Suprapubic skin (tissue), 4 donors: ENCODE data around the gene NPDC1. TPM values are rescaled to one million over a fixed set of nuclear protein-coding genes. Genes with fewer than 3 reads are reported as not detected.

Experiments
- DNase-seq, 2 donors: peaks; one replicate each; pipeline ENCODE4 v3.0.0-alpha.2; 2019; ENCODE audit warnings: low spot score in 2 of 2
- H3K27ac ChIP-seq: fragments of 200-600 bp; sonication (generic); one replicate; pipeline ENCODE4 v1.5.1; 2019
- H3K27me3 ChIP-seq: fragments of 200-600 bp; sonication (generic); one replicate; pipeline ENCODE4 v1.5.1; 2019
- H3K36me3 ChIP-seq: fragments of 200-600 bp; sonication (generic); one replicate; pipeline ENCODE4 v1.5.1; 2019
- H3K4me1 ChIP-seq: fragments of 200-600 bp; sonication (generic); one replicate; pipeline ENCODE4 v1.5.1; 2019
- H3K4me3 ChIP-seq: fragments of 200-600 bp; sonication (generic); one replicate; pipeline ENCODE4 v1.5.1; 2019; ENCODE audit warnings: mild to moderate bottlenecking
- H3K9me3 ChIP-seq: fragments of 200-600 bp; sonication (generic); one replicate; pipeline ENCODE4 v1.5.1; 2019
- EP300 ChIP-seq: sonication (generic); formaldehyde crosslinking; IDR thresholded peaks from one replicate; pipeline ENCODE4 v1.6.1; 2017; ENCODE audit warnings: antibody characterized with exemption
- POLR2A ChIP-seq, 2 donors: fragments of 450-650 bp; IDR thresholded peaks; one replicate each; pipeline ENCODE4 v1.6.1; 2017; ENCODE audit warnings: antibody characterized with exemption in 2 of 2, mild to moderate bottlenecking in 2 of 2, moderate library complexity in 2 of 2
- POLR2AphosphoS5 ChIP-seq, 3 donors: sonication (generic); formaldehyde crosslinking; IDR thresholded peaks; one replicate each; pipeline ENCODE4 v1.6.1; 2017; ENCODE audit warnings: antibody characterized with exemption in 3 of 3
- WGBS: methylation state at CpG from one replicate; pipeline ENCODE4 v1.1.5; 2018; 5-methylcytosine and 5-hydroxymethylcytosine counted together
- total RNA-seq, 4 donors: library from RNA; depleted of rRNA; stranded (reverse); fragments of >200 nt; gene quantifications; one replicate each; pipeline ENCODE4 v1.1.0, GENCODE V29; 2016
- TF ChIP-seq, protein P1 (sequence below), 2 donors: fragments of 200-600 bp in 1 of 2; fragments of 450-650 bp in 1 of 2; sonication (generic) in 1 of 2; IDR thresholded peaks; one replicate each; pipeline ENCODE4 v1.5.1; 2016 to 2019; ENCODE audit warnings: antibody characterized with exemption in 2 of 2, mild to moderate bottlenecking in 1 of 2, moderate library complexity in 1 of 2

The NPDC1 gene
- total RNA-seq, 4 donors from 2014 or later, result 22.2 to 64.0 (median 47.3) TPM

DNA sequence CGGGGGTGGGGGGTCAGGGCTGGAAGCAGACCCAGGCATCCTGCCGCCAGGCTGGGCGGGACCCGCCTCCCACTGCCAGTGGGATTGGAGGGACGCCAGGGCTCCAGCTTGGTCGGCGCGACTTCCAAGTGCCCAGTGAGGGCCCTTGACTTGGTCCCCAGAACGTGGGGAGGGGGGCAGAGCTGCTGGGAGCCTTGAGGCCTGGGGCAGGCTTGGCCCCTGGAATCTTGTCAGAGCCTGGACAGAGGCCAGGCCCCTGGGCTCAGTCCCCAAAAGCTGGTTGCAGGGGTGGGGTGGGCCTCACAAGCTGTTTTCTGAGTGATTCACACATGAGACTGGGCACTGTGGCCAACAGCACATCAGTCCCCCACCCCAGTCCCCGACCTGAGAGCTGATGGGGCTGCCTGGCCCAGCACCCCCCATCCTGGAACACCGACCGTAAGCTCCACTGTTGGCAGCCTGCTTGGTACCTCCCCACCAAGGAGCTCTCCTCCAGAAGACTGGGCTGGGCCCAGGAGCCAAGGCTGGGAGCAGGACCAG, 50.1 kb downstream of the NPDC1 start:
- Histone ChIP-seq H3K27ac (no peak overlapping the region), H3K27me3 (peaks cover 4% of the 10 kb centered on the region), H3K9me3 (no peaks in the 10 kb centered on the region), H3K36me3 (no peaks in the 10 kb centered on the region), H3K4me3 (peak overlapping the region; percentile 33), H3K4me1 (peaks cover 64% of the 10 kb centered on the region)
- 17% methylated on average over 1 of the region's 12 CpGs for WGBS
- no peak for DNase-seq
- TF ChIP-seq EP300 (no peak), POLR2A (IDR thresholded peaks at IDR 0.05) (no peak), POLR2AphosphoS5 (IDR thresholded peaks at IDR 0.05) (no peak)
- TF ChIP-seq, protein P1, sequence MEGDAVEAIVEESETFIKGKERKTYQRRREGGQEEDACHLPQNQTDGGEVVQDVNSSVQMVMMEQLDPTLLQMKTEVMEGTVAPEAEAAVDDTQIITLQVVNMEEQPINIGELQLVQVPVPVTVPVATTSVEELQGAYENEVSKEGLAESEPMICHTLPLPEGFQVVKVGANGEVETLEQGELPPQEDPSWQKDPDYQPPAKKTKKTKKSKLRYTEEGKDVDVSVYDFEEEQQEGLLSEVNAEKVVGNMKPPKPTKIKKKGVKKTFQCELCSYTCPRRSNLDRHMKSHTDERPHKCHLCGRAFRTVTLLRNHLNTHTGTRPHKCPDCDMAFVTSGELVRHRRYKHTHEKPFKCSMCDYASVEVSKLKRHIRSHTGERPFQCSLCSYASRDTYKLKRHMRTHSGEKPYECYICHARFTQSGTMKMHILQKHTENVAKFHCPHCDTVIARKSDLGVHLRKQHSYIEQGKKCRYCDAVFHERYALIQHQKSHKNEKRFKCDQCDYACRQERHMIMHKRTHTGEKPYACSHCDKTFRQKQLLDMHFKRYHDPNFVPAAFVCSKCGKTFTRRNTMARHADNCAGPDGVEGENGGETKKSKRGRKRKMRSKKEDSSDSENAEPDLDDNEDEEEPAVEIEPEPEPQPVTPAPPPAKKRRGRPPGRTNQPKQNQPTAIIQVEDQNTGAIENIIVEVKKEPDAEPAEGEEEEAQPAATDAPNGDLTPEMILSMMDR (IDR thresholded peaks at IDR 0.05), result no peak

DNA sequence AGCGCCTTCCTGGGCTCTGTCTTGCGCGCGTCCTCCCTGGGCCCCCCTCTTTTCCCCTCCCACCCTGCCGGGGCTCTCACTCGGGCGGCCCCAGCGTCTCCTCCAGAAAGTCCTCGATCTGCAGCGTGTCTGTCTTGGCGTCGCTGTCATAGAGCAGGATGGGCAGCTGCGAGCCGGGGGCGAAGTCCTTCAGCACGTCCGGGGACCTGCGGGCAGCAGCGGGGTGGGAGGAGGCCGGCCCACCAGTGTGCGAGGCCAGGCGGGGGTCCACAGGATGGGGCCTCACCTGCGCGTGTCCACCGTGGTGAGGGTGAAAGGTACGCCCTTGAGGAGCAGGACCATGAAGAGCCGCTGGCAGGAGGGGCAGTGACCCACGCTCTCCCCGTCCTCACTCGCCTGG, 50.6 kb downstream of the NPDC1 start:
- no peaks in the 10 kb centered on the region for H3K9me3 ChIP-seq
- no peak for DNase-seq
- H3K4me1 ChIP-seq, result peaks cover 64% of the 10 kb centered on the region
- no peak overlapping the region for H3K27ac ChIP-seq
- no CpG with 5 or more reads among the region's 30 CpGs for WGBS
- no peak for TF ChIP-seq EP300
- no peak for TF ChIP-seq POLR2A (IDR thresholded peaks at IDR 0.05)
- TF ChIP-seq, protein P1 (IDR thresholded peaks at IDR 0.05), result no peak
- TF ChIP-seq POLR2AphosphoS5 (IDR thresholded peaks at IDR 0.05), result no peak
- no peaks in the 10 kb centered on the region for H3K36me3 ChIP-seq
- peaks cover 4% of the 10 kb centered on the region for H3K27me3 ChIP-seq
- H3K4me3 ChIP-seq, result peak overlapping the region; percentile 33

DNA sequence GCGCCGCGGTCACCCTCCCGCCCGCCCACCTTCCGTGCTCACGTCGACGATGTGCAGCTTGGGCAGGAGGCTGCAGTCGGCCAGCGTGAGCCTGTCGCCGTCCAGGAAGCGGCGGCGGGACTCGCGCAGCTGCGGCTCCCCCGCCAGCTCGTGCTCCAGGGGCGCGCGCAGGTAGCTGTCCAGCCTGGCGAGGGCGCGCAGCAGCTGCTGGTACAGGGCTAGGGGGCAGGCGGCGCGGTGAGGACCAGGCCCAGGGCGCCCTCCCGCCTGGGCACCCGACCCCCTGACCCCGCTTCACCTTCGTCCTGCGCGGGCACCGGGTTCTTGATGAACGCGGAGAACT, 51.1 kb downstream of the NPDC1 start:
- WGBS, result no CpG with 5 or more reads among the region's 40 CpGs

DNA sequence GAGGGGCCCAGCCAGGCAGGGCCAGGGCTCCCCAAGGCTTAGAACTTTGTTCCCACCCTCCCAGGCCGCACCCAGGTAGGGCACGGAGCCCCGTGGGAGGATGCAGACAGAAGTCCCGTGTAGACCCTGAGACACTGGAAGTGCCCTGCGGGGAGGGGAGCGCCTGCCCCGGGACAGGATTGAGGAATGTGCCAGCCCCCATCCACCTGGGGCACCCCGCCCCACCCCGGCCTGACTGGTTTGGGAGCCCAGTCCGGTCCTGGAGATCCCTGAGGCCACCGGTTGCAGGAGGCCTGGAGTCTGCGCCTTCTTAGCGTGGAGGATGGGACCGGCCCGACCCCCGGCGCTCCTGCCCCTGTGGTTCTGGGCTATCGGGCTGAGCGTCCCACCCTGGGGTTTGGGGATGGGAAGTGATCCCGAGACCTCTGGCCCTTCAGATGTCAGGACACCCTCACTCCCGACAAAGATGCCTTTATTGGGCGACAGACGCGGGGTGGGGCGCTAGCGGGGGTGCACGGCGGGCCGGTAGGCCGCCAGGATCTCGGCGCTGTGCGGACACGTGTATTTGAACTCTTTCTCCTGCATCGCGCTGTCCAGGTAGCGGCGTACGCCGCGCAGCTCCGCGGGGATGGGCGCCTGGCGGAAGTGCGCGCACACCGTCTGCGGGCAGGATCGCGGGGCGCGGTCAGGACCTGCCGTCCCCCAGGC, 51.6 kb downstream of the NPDC1 start:
- Histone ChIP-seq H3K9me3 (no peaks in the 10 kb centered on the region), H3K27ac (no peak overlapping the region), H3K27me3 (peaks cover 4% of the 10 kb centered on the region), H3K36me3 (no peaks in the 10 kb centered on the region), H3K4me1 (peaks cover 64% of the 10 kb centered on the region), H3K4me3 (peak overlapping the region; percentile 33)
- no peak for DNase-seq
- TF ChIP-seq POLR2AphosphoS5 (IDR thresholded peaks at IDR 0.05), result no peak
- TF ChIP-seq EP300, result no peak
- TF ChIP-seq POLR2A (IDR thresholded peaks at IDR 0.05), result no peak
- TF ChIP-seq, protein P1 (IDR thresholded peaks at IDR 0.05), result no peak
- WGBS, result no CpG with 5 or more reads among the region's 54 CpGs

More for the DNA sequence above, 51.1 kb downstream of the NPDC1 start:
- Histone ChIP-seq H3K4me3 (peak overlapping the region; percentile 33), H3K4me1 (peaks cover 64% of the 10 kb centered on the region), H3K36me3 (no peaks in the 10 kb centered on the region), H3K27ac (no peak overlapping the region), H3K27me3 (peaks cover 4% of the 10 kb centered on the region), H3K9me3 (no peaks in the 10 kb centered on the region)
- TF ChIP-seq, protein P1 (IDR thresholded peaks at IDR 0.05), result no peak
- TF ChIP-seq POLR2AphosphoS5 (IDR thresholded peaks at IDR 0.05), result no peak
- TF ChIP-seq EP300, result no peak
- no peak for TF ChIP-seq POLR2A (IDR thresholded peaks at IDR 0.05)
- DNase-seq, result no peak

DNA sequence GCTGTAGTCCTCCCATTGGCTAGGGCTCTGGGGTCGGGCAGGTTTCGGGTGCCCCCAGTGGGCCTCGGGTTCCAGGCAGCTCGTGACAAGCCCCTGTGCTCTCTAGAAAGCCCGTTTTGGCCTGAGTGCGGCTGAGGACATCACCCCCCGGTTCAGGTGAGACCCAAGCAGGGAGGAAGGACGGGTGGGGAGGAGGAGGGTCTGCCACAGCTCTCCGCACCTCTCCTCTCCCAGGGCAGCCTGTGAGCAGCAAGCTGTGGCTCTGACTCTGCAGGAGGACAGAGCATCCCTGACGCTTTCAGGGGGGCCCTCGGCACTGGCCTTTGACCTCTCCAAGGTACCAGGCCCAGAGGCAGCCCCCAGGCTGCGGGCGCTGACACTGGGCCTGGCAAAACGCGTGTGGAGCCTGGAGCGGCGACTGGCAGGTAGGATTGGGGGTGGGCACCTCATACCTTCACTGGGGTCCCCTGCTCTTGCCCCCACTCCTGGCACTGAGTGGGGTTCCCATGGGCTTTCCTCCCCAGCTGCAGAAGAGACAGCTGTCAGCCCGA, 53.1 kb downstream of the NPDC1 start:
- 40% methylated on average over 1 of the region's 18 CpGs for WGBS
- Histone ChIP-seq H3K36me3 (no peaks in the 10 kb centered on the region), H3K4me1 (peaks cover 63% of the 10 kb centered on the region), H3K9me3 (no peaks in the 10 kb centered on the region), H3K4me3 (peak overlapping the region; percentile 82), H3K27me3 (peaks cover 4% of the 10 kb centered on the region), H3K27ac (peak overlapping the region; percentile 82)
- no peak for DNase-seq
- TF ChIP-seq POLR2AphosphoS5 (IDR thresholded peaks at IDR 0.05), result no peak
- TF ChIP-seq EP300, result no peak
- TF ChIP-seq, protein P1 (IDR thresholded peaks at IDR 0.05), result no peak
- no peak for TF ChIP-seq POLR2A (IDR thresholded peaks at IDR 0.05)
